Effector CD8-positive, alpha-beta T cell (primary cell): ENCODE data around the gene NKIRAS1.
"Not testable (repeated sequence)": the region's sequence is repeated elsewhere in the genome, so short reads cannot be mapped to it uniquely, and the experiment has no call there.

ENCODE experiments used
- DNase-seq: peaks from one replicate; lab custom pipeline; 2025; lab: John Stamatoyannopoulos, UW

The NKIRAS1 gene

GRCh38 chr3:23904545-23904944, 12.2 kb downstream of the NKIRAS1 start:
- no peak for DNase-seq

GRCh38 chr3:23900744-23901143, 16.0 kb downstream of the NKIRAS1 start:
- no peak for DNase-seq

DNA sequence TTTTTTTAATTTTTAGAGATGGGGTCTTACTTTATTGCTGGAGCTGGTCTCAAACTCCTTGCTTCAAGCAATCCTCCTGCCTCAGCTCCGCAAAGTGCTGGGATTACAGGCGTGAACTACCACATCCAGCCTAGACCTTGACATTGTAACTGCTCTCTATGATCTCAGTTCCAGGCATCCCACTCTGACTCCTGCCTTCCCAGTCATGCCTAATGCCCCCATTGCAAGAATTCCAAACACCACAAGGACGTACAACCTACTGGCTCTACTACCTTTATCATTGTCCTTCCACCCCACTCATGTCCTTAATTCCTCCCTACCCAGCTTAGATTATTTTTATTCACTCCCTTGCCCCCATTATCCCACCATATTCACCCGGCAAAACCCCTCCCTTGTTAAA, 21.6 kb downstream of the NKIRAS1 start:
- DNase-seq: no peak

DNA sequence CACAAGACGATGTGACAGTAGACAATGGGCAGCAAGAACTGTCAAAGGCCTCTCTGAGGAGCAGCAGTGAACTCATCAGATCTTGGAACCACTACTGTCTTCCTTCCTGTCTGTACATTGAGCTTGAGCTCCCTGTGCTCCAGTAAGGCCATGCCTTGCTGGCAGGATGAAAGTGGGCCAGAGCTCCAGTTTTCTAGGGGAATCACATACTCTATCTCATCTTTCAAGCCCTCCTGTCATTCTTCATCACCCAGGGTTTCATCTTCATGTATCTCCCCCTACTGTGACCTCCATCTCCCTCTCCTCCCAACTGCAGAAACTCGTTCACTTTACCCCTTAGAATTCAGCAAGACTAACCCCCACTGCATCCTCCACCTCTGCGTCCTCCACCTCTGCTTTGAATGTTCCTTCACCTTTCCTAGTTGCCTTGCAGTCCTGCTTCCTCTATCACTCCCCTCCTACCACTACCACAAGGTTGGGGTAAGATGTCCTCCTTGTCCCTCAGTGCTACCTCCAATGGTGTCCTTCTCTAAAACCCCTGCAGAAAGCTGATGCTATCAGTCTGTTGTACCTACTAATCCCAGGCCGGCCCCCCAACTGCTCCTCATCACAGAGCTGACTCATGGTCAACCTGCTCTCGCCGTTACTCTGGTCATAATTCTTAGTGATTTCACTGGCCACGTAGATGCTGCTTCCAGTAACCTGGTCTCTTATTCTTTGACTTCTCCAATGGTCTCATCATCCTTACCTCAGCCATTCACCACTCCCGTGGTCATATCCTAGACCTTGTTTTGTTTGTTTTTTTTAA, 22.3 kb downstream of the NKIRAS1 start:
- DNase-seq: no peak

DNA sequence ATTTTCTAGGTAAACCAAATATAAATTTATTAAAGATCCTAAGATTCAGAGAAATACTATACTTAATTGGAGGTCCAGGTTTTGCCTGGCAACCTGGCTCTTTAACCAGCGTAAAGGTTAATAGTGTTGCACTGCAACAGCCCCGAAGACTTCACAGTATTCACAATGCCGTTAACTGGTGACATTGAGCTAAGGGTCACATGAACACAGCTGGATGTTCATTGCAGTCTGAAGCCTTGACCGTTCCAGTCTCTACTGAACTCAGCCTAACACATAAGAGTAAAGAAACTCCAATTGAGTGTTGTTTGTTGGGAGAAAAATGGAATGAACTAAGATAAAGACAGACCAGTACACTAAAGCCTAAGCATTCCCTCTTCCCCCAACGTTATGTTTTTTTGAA, 26.8 kb downstream of the NKIRAS1 start:
- DNase-seq: no peak

DNA sequence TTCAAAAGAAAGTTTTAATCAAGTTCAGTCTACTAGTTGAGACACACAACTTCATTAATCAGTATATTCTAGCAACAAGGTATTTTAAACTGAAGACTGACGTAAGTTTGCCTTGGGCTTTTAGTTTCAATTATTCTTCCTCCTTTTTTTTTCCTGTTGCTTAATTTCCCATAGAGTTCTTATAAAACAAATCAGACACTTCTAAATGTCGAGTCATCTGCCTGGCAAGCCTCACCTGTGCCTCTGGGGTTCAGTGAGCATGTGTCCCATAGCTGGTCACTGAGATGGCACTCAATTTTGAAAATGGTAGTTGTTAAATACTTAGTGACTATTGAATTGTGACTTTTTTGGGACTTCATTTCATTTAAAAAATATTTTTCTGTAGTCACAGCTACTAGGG, 27.4 kb downstream of the NKIRAS1 start:
- DNase-seq: no peak

GRCh38 chr3:23888617-23889228, 28.1 kb downstream of the NKIRAS1 start:
- DNase-seq: no peak

DNA sequence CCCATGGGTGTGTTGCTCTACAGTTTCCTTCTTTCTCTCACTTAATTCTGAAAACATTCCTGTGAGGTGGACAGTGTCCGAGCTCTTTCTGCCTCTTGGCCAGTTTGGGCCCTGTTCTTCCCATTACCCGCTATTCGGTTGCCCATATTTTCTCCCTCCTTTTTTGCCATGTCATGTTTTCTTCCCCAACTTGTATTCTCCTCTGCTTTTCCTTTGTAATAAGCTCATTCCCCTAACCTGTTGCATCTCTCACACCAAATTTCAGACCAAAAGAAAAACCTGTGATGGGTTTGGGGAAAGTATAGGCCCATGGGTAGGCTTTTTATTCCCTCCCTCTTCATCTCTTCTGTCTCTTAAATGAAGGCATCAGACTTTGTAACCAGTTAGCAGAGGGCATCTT, 30.5 kb downstream of the NKIRAS1 start:
- no peak for DNase-seq

DNA sequence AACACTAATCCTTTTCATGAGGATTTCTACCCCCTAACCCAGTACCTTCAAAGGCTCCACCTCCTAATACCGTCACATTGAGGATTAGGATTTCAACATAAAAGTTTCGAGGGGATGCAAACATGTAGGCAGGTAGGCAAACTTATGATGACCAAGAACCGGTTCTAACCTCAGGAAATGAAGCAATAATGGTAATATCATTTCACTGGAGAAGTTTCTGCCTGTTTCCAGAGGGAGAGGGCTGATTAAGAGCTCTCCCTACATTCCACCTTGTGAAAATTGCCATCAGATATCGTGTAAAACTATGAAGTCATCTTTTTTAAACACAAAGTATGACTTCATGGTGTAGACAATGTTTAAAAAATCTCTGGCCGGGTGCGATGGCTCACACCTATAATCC, 31.6 kb downstream of the NKIRAS1 start:
- no peak for DNase-seq

DNA sequence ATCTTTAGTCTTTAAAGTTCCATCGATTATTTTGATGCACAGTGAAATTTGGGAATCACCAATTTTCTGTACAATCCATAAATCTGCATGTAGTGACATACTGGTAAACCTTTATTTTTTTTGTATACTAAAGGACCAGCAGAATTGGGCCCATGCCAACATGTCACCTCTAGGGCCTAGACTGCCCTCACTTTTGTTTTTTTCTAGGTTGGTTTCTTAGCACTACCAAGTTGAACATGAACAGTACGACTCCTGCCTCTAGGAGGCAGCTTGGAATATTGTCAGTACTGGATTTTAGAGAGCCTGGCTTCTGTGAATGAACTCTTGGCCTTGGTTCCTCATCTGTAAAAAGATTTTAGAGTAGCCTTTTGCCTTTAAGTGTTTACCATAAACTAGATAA, 32.3 kb downstream of the NKIRAS1 start:
- no peak for DNase-seq

- DNase-seq: no peak
Measured at GRCh38 chr3:23882487-23882918, 34.3 kb downstream of the NKIRAS1 start.

DNA sequence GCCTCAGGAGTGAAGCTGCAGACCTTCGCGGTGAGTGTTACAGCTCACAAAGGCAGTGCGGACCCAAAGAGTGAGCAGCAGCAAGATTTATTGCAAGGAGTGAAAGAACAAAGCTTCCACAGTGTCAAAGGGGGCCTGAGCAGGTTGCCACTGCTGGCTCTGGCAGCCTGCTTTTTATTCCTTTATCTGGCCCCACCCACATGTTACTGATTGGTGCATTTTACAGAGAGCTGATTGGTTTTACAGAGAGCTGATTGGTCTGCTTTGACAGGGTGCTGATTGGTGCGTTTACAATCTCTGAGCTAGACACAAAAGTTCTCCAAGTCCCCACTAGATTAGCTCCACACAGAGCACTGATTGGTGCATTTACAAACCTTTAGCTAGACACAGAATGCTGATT, 34.8 kb downstream of the NKIRAS1 start:
- DNase-seq: not testable (repeated sequence)

DNA sequence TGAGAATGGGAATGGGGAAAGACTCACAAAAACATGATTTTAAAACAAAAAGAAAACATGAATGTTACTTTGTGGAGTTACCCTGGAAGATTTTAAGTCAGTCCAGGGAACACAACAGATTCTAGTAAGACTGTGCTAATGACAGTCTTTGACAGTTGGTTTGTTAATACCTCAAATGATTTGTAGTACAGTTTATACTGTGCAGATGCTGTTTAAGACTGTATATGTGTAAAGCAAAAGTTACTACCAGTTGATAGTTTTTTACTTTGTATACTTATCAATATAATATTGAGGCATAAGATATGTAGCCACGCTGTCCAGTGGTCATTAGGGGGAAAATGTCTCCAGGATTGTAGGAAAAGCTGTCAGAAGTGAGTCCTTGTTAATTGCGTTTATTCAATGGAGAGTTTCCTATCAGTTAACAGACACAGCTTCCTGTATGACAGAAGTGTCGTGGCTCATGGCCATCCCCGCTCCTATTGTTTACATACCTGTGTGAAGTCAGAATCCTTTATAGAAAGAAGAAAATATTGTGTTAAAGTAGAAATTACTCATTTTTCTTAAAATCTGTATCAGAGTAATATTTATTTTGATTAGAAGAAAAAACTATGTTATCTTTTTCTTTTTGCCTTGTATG, 36.0 kb downstream of the NKIRAS1 start:
- no peak for DNase-seq

GRCh38 chr3:23879485-23879884, 37.3 kb downstream of the NKIRAS1 start:
- no peak for DNase-seq

DNA sequence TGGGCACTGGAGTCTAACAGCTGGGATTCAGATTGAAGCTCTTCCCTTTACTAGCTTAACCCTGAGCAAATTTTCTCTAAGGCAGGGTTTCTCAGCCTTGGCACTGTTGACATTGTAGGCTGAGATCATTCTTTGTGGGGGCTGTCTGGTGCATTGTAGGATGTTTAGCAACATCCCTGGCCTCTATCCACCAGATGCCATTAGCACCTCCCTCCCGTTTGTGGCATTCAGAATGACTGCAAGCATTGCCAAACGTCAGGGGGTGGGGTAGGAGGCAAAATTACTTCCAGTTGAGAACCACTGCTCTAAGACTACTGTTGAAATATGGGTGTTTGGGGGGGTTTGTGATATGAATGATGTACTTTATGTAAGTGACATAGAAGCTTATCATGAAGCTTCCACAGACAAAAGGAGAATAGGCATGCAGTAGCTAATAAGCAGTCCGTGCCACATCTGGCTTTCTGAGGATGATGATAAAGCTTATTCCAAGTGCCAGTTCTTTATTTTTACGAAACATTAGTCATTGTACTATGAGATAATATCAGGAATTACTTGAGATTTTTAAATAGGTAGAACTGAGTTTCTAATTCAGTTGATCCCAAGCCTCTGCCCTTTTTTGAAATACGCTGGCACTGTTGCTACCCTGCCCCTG, 39.3 kb downstream of the NKIRAS1 start:
- no peak for DNase-seq

- DNase-seq: no peak
Measured at GRCh38 chr3:23876923-23877322, 39.9 kb downstream of the NKIRAS1 start.

DNA sequence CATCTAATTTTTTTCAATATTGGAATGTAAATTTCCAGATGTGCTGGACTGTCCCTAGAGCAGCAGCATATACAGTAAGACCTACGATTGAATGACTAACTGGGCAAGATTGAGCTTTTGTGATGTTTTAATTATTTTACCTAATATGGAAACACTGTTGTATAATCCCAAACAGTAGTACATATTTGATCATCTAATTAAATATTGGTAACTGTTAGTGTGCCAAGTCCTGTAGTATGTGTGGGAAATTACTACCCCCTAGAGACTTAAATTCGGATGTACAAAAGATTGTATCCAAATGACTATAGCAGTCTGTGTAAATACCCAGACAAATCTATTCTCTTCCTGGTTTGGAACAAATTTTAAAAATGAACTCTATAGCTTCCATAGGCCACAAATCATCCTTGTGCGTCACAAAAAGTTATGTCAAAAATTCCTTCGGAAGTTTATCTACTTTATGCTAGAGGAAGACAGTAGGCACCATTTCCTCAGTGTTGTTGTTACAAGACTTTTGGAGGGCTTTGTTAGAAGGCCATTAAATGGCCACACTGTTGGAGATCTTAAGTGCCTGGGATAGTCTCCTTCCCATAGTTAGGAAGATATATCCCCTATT, 41.6 kb downstream of the NKIRAS1 start:
- DNase-seq: no peak

DNA sequence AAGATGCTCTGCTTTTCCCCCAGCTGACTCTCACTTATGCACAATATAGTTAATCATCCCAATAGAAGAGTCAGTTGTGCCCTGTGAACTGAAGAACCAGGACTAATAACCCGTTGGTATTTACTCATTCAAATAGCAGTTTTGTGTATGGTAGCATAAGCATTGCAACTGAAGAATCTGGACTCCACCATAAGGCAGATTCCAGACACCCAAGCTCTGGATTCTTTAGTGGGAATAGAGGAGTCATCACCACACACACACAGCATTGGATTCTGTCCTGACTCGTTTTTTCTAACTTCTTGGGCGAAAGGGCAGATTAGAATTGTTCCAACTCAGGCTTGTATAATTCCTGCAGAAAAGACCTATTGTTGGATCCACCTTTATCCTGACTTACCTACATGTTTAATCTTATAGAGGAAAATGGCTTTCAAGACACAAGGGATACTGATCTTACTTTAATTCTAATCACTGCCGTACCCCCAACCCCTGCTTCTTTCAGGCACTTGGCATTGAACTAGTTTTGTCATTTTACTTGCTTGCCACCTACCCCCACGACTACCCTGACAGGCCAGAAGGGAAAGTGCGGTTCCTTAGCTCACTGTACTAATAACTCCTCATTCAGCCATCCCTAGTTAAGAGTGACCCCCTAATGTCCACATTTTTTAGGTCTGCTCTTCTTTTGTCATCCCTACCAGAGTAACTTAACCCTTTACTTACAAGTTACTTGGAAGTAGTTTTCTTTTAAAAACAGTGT, 42.3 kb downstream of the NKIRAS1 start:
- DNase-seq: no peak

GRCh38 chr3:23873941-23874340, 42.8 kb downstream of the NKIRAS1 start:
- DNase-seq: no peak

GRCh38 chr3:23872330-23872729, 44.5 kb downstream of the NKIRAS1 start:
- DNase-seq: no peak

DNA sequence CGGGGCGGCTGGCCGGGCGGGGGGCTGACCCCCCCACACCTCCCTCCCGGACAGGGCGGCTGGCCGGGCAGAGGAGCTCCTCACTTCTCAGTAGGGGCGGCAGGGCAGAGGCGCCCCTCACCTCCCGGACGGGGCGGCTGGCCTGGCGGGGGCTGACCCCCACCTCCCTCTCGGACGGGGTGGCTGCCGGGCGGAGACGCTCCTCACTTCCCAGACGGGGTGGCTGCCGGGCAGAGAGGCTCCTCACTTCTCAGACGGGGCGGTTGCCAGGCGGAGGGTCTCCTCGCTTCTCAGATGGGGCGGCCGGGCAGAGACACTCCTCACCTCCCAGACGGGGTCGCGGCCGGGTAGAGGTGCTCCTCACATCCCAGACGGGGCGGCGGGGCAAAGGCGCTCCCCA, 45.4 kb downstream of the NKIRAS1 start:
- not testable (repeated sequence) for DNase-seq
